ENCODE data around the gene LOC101059915.

LOC101059915 gene

GRCh38 chrX:71622576-71623450 is 44.5 kb upstream of the LOC101059915 start:
- POLR2A ChIA-PET, result no interaction called here

DNA sequence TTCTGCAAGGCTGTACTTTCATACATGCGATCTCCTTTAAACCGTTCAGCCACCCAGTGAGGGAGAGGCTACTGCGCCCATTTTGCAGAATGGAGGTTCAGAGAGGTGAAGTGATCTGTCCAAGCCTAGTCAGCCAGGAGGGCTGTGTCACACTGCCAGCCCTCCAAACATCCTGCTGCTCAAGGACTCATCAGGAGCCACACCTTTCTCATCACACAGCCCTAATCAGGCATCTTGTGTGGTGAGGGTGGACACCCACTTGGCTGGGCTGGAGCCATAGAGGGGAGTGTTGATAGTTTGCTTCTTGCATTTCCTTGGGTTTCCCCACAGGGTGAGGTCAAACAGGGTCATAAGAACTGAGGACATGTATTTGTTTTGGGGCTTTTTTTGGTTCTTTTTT is 43.6 kb upstream of the LOC101059915 start:
- H3K27ac Mint-ChIP-seq (ENCODE audit: low read depth, unreplicated experiment), result no peak overlapping the region
- no peaks in the 10 kb centered on the region for H3K9me3 Mint-ChIP-seq (ENCODE audit: unreplicated experiment)
- DNase-seq (ENCODE audit: unreplicated experiment), result no peak
- intact Hi-C loops (cut with micrococcal nuclease), result no loop called here
- peaks cover 24% of the 10 kb centered on the region for H3K27me3 Mint-ChIP-seq (ENCODE audit: insufficient read depth, unreplicated experiment)
- H3K4me1 Mint-ChIP-seq (ENCODE audit: insufficient read depth, unreplicated experiment), result no peaks in the 10 kb centered on the region
- no peaks in the 10 kb centered on the region for H3K36me3 Mint-ChIP-seq (ENCODE audit: insufficient read depth, unreplicated experiment)
- no peak overlapping the region for H3K4me3 Mint-ChIP-seq (ENCODE audit: unreplicated experiment)
- BruUV-seq (replicated peaks), result no TSS peak
- ChIA-PET CTCF (interaction anchor here (1.5 kb wide), 1 partner anchor 9 kb away, joined by 4 read pairs; no protein-coding TSS in a partner anchor), POLR2A (no interaction called here)
- TF ChIP-seq CTCF (IDR thresholded peaks at IDR 0.05; ENCODE audit: unreplicated experiment), result no peak

More at GRCh38 chrX:71622576-71623450, 44.5 kb upstream of the LOC101059915 start:
- no peaks in the 10 kb centered on the region for H3K9me3 Mint-ChIP-seq (ENCODE audit: unreplicated experiment)
- peaks cover 15% of the 10 kb centered on the region for H3K27me3 Mint-ChIP-seq (ENCODE audit: insufficient read depth, unreplicated experiment)
- no peak overlapping the region for H3K27ac Mint-ChIP-seq (ENCODE audit: low read depth, unreplicated experiment)
- no TSS peak for BruUV-seq (replicated peaks)
- intact Hi-C loops (cut with micrococcal nuclease), result no loop called here
- no peak for TF ChIP-seq CTCF (IDR thresholded peaks at IDR 0.05; ENCODE audit: unreplicated experiment)
- H3K4me3 Mint-ChIP-seq (ENCODE audit: unreplicated experiment), result no peak overlapping the region
- CTCF ChIA-PET, result interaction anchor here (0.6 to 1.5 kb wide), 3 partner anchors 8 to 224 kb away, joined by 4 to 8 read pairs (median 4); no protein-coding TSS in a partner anchor
- H3K4me1 Mint-ChIP-seq (ENCODE audit: insufficient read depth, unreplicated experiment), result no peaks in the 10 kb centered on the region
- peak; percentile 60 for DNase-seq (ENCODE audit: unreplicated experiment)
- no peaks in the 10 kb centered on the region for H3K36me3 Mint-ChIP-seq (ENCODE audit: insufficient read depth, unreplicated experiment)

DNA sequence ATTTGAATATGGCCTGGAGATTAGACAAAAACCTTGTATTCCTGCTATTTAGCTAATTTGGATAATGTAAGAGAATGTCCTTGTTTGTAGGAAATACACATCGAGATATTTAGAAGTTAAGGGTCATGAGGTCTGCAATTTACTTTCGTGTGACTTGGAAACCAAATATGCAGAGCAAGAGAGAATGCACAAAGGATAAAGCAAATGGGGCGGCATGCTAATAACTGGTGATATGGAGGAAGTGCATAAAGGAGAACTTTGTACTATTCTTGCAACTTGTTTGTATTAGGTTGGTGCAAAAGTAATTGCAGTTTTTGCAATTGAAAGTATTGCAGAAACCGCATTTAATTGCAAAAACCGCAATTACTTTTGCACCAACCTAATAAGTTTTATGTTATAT is 41.9 kb upstream of the LOC101059915 start:
- CTCF ChIA-PET, result no interaction called here
- Mint-ChIP-seq H3K27ac (ENCODE audit: low read depth, unreplicated experiment) (no peak overlapping the region), H3K9me3 (ENCODE audit: unreplicated experiment) (no peaks in the 10 kb centered on the region), H3K4me1 (ENCODE audit: insufficient read depth, unreplicated experiment) (no peaks in the 10 kb centered on the region), H3K36me3 (ENCODE audit: insufficient read depth, unreplicated experiment) (no peaks in the 10 kb centered on the region), H3K4me3 (ENCODE audit: unreplicated experiment) (no peak overlapping the region), H3K27me3 (ENCODE audit: insufficient read depth, unreplicated experiment) (peaks cover 27% of the 10 kb centered on the region)
- DNase-seq (ENCODE audit: unreplicated experiment), result no peak
- POLR2A ChIA-PET, result no interaction called here
- BruUV-seq (replicated peaks), result no TSS peak
- intact Hi-C loops (cut with micrococcal nuclease), result no loop called here
- TF ChIP-seq CTCF (IDR thresholded peaks at IDR 0.05; ENCODE audit: unreplicated experiment), result no peak

DNA sequence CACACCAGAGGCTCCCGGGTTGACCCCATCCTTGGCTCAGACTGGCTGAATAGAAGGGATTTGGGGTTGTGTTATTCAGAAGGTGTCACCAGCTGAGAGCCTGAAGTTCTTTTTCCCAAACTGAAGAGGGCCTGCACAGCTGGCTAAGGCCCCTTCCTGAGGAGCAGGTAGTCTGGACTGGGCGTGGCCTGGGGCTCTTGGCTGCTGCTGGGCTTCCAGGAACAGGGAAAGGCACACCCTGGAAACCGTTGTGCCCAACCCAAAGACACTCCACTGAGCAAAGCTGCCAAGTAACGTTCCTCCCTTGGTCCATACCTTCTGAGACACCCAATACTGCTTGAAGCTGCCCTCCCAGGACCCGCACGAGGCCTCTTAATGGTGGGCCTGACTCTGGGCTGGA is 40.8 kb upstream of the LOC101059915 start:
- peaks cover 27% of the 10 kb centered on the region for H3K27me3 Mint-ChIP-seq (ENCODE audit: insufficient read depth, unreplicated experiment)
- H3K27ac Mint-ChIP-seq (ENCODE audit: low read depth, unreplicated experiment), result no peak overlapping the region
- CTCF ChIA-PET, result no interaction called here
- POLR2A ChIA-PET, result no interaction called here
- TF ChIP-seq CTCF (IDR thresholded peaks at IDR 0.05; ENCODE audit: unreplicated experiment), result no peak
- no peaks in the 10 kb centered on the region for H3K36me3 Mint-ChIP-seq (ENCODE audit: insufficient read depth, unreplicated experiment)
- DNase-seq (ENCODE audit: unreplicated experiment), result peak; percentile 12
- H3K4me1 Mint-ChIP-seq (ENCODE audit: insufficient read depth, unreplicated experiment), result no peaks in the 10 kb centered on the region
- BruUV-seq (replicated peaks), result no TSS peak
- H3K4me3 Mint-ChIP-seq (ENCODE audit: unreplicated experiment), result no peak overlapping the region
- no peaks in the 10 kb centered on the region for H3K9me3 Mint-ChIP-seq (ENCODE audit: unreplicated experiment)
- intact Hi-C loops (cut with micrococcal nuclease), result no loop called here
